ENCODE measurements around the gene UBE2G2. TPM values are rescaled to one million over a fixed set of nuclear protein-coding genes. Genes with fewer than 3 reads are reported as not detected.

The UBE2G2 gene
- total and polyA plus RNA-seq, 2 of the 4 experiments (the other 2 are of a cell fraction): 65.4 to 91.7 TPM

DNA sequence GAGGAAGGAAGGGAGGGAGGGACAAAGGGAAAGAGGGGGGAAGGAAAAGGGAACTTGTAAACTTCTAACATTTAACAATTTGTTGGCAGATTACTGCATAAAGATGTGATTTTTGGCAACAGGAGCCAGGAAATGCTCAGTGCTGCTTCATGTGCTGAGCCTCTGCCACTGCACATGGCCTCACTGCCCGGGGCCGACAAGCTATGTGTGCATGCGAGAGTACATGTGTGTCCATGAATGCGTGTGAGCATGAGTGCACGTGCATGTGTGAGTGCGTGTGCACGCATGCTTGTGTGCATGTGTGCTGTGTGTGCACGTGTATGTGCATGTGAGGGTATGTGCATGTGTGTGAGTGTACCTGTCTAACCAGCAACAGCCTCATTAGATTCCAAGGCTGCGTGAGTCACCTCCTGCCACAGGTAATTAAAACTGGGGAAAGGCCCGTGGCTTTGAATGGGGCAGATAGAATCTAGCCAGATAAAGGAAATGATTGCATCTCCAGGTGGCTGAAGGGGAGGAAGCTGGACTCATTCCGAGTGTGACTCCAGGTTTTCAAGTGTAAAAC lies 48.9 kb downstream of the UBE2G2 start:
- Histone ChIP-seq H2BK15ac (ENCODE audit: low read depth, low read length) (no peak overlapping the region), H3K9ac (ENCODE audit: low read depth, low read length) (no peak overlapping the region), H3K4me3 (ENCODE audit: insufficient read depth, low read depth, low read length) (no peak overlapping the region), H3K4me1 (ENCODE audit: control insufficient read depth, insufficient read depth, low read length) (no peaks in the 10 kb centered on the region), H3K56ac (ENCODE audit: extremely low read depth, insufficient read depth, low read length) (no peak overlapping the region), H4K8ac (ENCODE audit: low read depth in 2 of 2, low read length in 2 of 2) (no peak overlapping the region), H3K18ac (ENCODE audit: low read depth, low read length) (no peak overlapping the region), H4K5ac (ENCODE audit: low read depth, low read length) (no peak overlapping the region), H3K9me3 (ENCODE audit: control insufficient read depth, insufficient read depth, low read length) (peaks cover 3% of the 10 kb centered on the region; the same call in 1 of the 2 replicates), H2AFZ (replicated peaks; ENCODE audit: low read length, poor library complexity) (no peak overlapping the region), H2AK9ac (replicated peaks; ENCODE audit: low read depth, low read length, poor library complexity) (no peak overlapping the region), H3K36me3 (ENCODE audit: control insufficient read depth, insufficient read depth, low read length) (no peaks in the 10 kb centered on the region), H3K27ac (ENCODE audit: insufficient read depth, low read length) (no peak overlapping the region), H2BK5ac (ENCODE audit: low read depth, low read length, poor library complexity, severe bottlenecking) (no peak overlapping the region), H3K4ac (ENCODE audit: low read depth, low read length) (no peak overlapping the region), H2BK120ac (ENCODE audit: low read depth, low read length) (no peak overlapping the region), H2AK5ac (ENCODE audit: low read depth, low read length) (no peak overlapping the region), H3K14ac (replicated peaks; ENCODE audit: low read depth, low read length) (no peak overlapping the region), H3K79me1 (ENCODE audit: low read depth in 1 of 2, low read length in 2 of 2) (no peaks in the 10 kb centered on the region), H3K23ac (ENCODE audit: low read depth, low read length) (no peak overlapping the region), H4K91ac (ENCODE audit: insufficient read depth, low read depth, low read length) (no peak overlapping the region), H3K9me1 (ENCODE audit: insufficient read depth, low read length) (peaks cover 2% of the 10 kb centered on the region; the same call in 1 of the 2 replicates), H3K4me2 (ENCODE audit: low read depth, low read length) (no peak overlapping the region), H3K27me3 (ENCODE audit: control insufficient read depth, insufficient read depth, low read length) (peaks cover 35% of the 10 kb centered on the region), H4K20me1 (ENCODE audit: insufficient read depth, low read length) (no peaks in the 10 kb centered on the region), H2BK20ac (ENCODE audit: low read depth, low read length) (no peak overlapping the region)
- intact Hi-C loops (cut with micrococcal nuclease) (no loop called here), in situ Hi-C loops (cut with MboI; ENCODE audit: low sequenced_read_pairs) (no loop called here), dilution Hi-C loops (cut with HindIII; ENCODE audit: low sequenced_read_pairs, unreplicated experiment) (no loop called here)
- ChIA-PET POLR2A (ENCODE audit: unreplicated experiment) (no interaction called here), CTCF (no interaction called here)
- DNase-seq (no peak), ATAC-seq (ENCODE audit: low read depth) (no peak)
- TF ChIP-seq, protein P1, sequence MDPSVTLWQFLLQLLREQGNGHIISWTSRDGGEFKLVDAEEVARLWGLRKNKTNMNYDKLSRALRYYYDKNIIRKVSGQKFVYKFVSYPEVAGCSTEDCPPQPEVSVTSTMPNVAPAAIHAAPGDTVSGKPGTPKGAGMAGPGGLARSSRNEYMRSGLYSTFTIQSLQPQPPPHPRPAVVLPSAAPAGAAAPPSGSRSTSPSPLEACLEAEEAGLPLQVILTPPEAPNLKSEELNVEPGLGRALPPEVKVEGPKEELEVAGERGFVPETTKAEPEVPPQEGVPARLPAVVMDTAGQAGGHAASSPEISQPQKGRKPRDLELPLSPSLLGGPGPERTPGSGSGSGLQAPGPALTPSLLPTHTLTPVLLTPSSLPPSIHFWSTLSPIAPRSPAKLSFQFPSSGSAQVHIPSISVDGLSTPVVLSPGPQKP (IDR thresholded peaks at IDR 0.05; ENCODE audit: borderline replicate concordance, low read depth, low read length): no peak
- TF ChIP-seq SMC3 (IDR thresholded peaks at IDR 0.05; ENCODE audit: low read depth, low read length): no peak
- BruUV-seq (replicated peaks): no TSS peak
- WGBS, 2 experiments (ENCODE audit: extremely low coverage in 2 of 2, insufficient read length in 1 of 2): 65% methylated on average over 7 of the region's 11 CpGs; no CpG with 5 or more reads in 1 of the 2 experiments
